GM21367 (cell line): ENCODE data around the gene TGIF2LY.
"Not testable (repeated sequence)": the region's sequence is repeated elsewhere in the genome, so short reads cannot be mapped to it uniquely, and the experiment has no call there.

Source experiments
- ATAC-seq: cut with Tn5 transposase; IDR thresholded peaks from one replicate; pipeline ENCODE4 v1.9.1; 2021; ENCODE audit not compliant: unreplicated experiment

Gene TGIF2LY

DNA sequence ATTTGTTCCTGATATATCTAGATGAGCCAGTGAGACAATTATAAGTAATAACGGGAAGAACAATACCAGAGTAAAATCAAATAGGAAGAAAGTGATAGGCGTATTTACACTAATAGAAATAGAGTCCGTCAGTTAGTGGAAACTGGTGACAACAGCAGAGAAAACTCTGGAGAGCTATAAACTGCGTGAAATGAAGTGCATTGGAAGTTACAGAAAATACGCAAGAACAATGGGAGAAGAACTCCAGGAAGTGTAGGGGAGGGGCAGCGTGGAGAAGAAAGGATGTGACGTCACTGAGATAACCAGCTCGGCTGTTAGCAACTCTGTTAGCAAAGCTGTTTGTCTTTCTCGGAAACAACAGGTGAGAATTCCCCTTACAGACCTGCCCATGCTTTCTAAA, at the start of gene TGIF2LY:
Gene TGIF2LY (plus strand): TSS at position 301 of the 400 bp plus-strand sequence. CDS start 178 bp downstream, outside the sequence.
- ATAC-seq, result not testable (repeated sequence)
